ENCODE data around the gene DMAP1. TPM values are rescaled to one million over a fixed set of nuclear protein-coding genes. Genes with fewer than 3 reads are reported as not detected.

DMAP1 gene
- total RNA-seq, 2 donors from 2014 or later, result 49.1 to 53.8 TPM

DNA sequence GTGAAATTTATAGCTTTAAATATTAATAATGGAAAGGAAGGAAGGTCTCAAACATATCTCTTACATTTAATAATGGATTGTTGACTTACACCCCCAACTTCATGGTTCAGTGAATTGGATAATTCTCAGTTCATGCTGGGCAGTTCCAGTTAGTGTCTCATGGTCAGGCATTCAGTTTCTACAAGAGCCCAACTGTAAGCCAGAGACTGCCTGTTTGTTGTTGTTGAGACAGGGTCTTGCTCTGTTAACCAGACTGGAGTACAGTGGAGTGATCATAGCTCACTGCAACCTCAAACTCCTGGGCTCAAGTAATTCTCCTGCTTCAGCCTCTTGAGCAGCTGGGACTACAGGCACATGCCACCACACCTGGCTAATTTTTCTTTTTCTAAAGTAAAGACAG is 5.0 kb upstream of the DMAP1 start:
- H3K27me3 ChIP-seq (ENCODE audit: control insufficient read depth, insufficient read depth, low read length, poor library complexity, severe bottlenecking), result peaks cover 13% of the 10 kb centered on the region
- no peaks in the 10 kb centered on the region for H3K9me3 Mint-ChIP-seq
- peaks cover 16% of the 10 kb centered on the region for H3K27me3 Mint-ChIP-seq (ENCODE audit: insufficient read depth)
- no peaks in the 10 kb centered on the region for H3K4me1 Mint-ChIP-seq
- H3K4me3 Mint-ChIP-seq, result no peak overlapping the region
- no peak overlapping the region for H3K4me3 ChIP-seq (ENCODE audit: low read length)
- no peak for DNase-seq
- no peak overlapping the region for H3K27ac ChIP-seq (ENCODE audit: low read depth, low read length)
- TF ChIP-seq CTCF (conservative IDR thresholded peaks at IDR 0.05), result no peak
- no peaks in the 10 kb centered on the region for H3K4me1 ChIP-seq (ENCODE audit: control insufficient read depth, insufficient read depth, low read length)
- H3K36me3 Mint-ChIP-seq (ENCODE audit: low read depth), result no peaks in the 10 kb centered on the region
- H3K9ac ChIP-seq (ENCODE audit: extremely low read depth, low read length, poor library complexity, severe bottlenecking), result no peak overlapping the region
- no peak overlapping the region for H3K27ac Mint-ChIP-seq
- H3K9me3 ChIP-seq (ENCODE audit: control insufficient read depth, low read length), result no peaks in the 10 kb centered on the region
- no peaks in the 10 kb centered on the region for H3K36me3 ChIP-seq (ENCODE audit: control insufficient read depth, insufficient read depth, low read length)

- Mint-ChIP-seq H3K27ac (no peak overlapping the region), H3K27me3 (ENCODE audit: insufficient read depth) (peaks cover 12% of the 10 kb centered on the region), H3K4me3 (no peak overlapping the region), H3K9me3 (no peaks in the 10 kb centered on the region), H3K36me3 (ENCODE audit: low read depth) (peaks cover 7% of the 10 kb centered on the region), H3K4me1 (peaks cover 7% of the 10 kb centered on the region)
- Histone ChIP-seq H3K4me3 (ENCODE audit: low read length) (no peak overlapping the region), H3K4me1 (ENCODE audit: control insufficient read depth, insufficient read depth, low read length) (no peaks in the 10 kb centered on the region), H3K9me3 (ENCODE audit: control insufficient read depth, low read length) (no peaks in the 10 kb centered on the region), H3K27ac (ENCODE audit: low read depth, low read length) (no peak overlapping the region), H3K36me3 (ENCODE audit: control insufficient read depth, insufficient read depth, low read length) (peaks cover 12% of the 10 kb centered on the region), H3K27me3 (ENCODE audit: control insufficient read depth, insufficient read depth, low read length, poor library complexity, severe bottlenecking) (peaks cover 13% of the 10 kb centered on the region), H3K9ac (ENCODE audit: extremely low read depth, low read length, poor library complexity, severe bottlenecking) (no peak overlapping the region)
- TF ChIP-seq CTCF (conservative IDR thresholded peaks at IDR 0.05), result no peak
- no peak for DNase-seq
- 100% methylated on average over 1 of the region's 1 CpG; no CpG with 5 or more reads in 1 of the 2 experiments for WGBS, 2 experiments (ENCODE audit: insufficient coverage in 1 of 2, insufficient read length in 1 of 2)
These were observed 2.7 kb upstream of the DMAP1 start for GRCh38 chr1:44210595-44210994.

DNA sequence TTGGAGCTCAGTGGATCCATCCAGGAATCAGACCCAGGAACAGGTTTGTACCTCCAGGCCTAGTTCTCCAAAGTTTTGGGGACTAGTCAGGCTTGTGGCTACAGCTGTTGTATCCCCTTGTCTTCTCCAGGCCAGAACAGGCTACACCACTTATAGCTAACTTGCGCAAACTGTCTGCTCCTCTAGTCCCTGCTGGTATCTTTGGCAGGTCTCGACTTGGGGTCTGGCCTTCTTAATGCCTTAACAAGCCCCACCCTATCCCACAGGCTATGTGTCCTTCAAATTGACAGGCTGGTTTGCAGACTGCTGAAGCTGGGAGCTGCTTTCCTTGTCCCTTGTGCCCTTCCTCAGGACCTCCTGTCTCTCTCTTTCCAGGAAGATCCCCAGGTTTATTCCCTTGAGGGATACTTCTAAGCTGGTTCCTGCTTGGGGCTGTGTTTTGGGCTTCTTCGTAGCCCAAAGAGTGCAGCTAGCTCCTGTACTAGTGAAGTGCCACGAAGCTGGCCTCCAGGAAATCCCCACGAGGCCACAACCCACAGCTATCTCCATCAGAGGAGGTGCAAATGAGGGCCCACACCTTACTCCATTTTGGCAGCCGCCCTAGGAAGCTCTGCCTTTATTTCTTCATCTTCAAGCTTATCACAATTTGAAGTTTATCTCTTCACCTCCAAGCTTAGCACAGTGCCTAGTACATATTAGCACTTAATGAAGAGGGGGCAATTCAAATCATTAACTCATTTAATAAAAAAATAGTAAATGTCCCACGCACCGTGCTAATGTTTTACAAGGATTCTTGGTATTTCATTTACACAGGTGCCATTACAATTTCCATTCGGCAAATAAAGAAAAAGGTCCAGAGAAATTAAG is 683 bp upstream of the DMAP1 start:
- Histone ChIP-seq H3K9ac (ENCODE audit: extremely low read depth, low read length, poor library complexity, severe bottlenecking) (no peak overlapping the region), H3K9me3 (ENCODE audit: control insufficient read depth, low read length) (no peaks in the 10 kb centered on the region), H3K4me3 (ENCODE audit: low read length) (peak overlapping the region; percentile 97), H3K27ac (ENCODE audit: low read depth, low read length) (no peak overlapping the region), H3K36me3 (ENCODE audit: control insufficient read depth, insufficient read depth, low read length) (peaks cover 32% of the 10 kb centered on the region), H3K4me1 (ENCODE audit: control insufficient read depth, insufficient read depth, low read length) (no peaks in the 10 kb centered on the region), H3K27me3 (ENCODE audit: control insufficient read depth, insufficient read depth, low read length, poor library complexity, severe bottlenecking) (peaks cover 13% of the 10 kb centered on the region)
- H3K27ac Mint-ChIP-seq, result peak overlapping the region; percentile 75
- whole genome bisulfite sequencing, 2 experiments (ENCODE audit: insufficient coverage in 1 of 2, insufficient read length in 1 of 2), result 74 to 86% methylated on average over 7 to 9 of the region's 9 CpGs
- no peak for DNase-seq
- peaks cover 7% of the 10 kb centered on the region for H3K4me1 Mint-ChIP-seq
- no peak for TF ChIP-seq CTCF (conservative IDR thresholded peaks at IDR 0.05)
- peak overlapping the region; percentile 89 for H3K4me3 Mint-ChIP-seq
- peaks cover 10% of the 10 kb centered on the region for H3K27me3 Mint-ChIP-seq (ENCODE audit: insufficient read depth)
- no peaks in the 10 kb centered on the region for H3K9me3 Mint-ChIP-seq
- peaks cover 17% of the 10 kb centered on the region for H3K36me3 Mint-ChIP-seq (ENCODE audit: low read depth)

Data from endodermal cell (in vitro differentiated cells).